Stimulated activated CD8-positive, alpha-beta memory T cell treated with anti-CD3 and anti-CD28 coated beads, Interleukin-12 subunit alpha, Interleukin-12 subunit beta, amount 100 ng/mL, for 24 hours (primary cell): ENCODE results near the gene C17orf67.
A peak's percentile ranks its signal among the peaks of the same experiment; 100 is the strongest.

Experiments
- DNase-seq: peaks from one replicate; pipeline ENCODE4 v3.0.0-alpha.2; 2020; ENCODE audit errors: extremely low read depth

C17orf67 gene, protein sequence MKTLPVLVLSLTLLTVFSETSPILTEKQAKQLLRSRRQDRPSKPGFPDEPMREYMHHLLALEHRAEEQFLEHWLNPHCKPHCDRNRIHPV

DNA sequence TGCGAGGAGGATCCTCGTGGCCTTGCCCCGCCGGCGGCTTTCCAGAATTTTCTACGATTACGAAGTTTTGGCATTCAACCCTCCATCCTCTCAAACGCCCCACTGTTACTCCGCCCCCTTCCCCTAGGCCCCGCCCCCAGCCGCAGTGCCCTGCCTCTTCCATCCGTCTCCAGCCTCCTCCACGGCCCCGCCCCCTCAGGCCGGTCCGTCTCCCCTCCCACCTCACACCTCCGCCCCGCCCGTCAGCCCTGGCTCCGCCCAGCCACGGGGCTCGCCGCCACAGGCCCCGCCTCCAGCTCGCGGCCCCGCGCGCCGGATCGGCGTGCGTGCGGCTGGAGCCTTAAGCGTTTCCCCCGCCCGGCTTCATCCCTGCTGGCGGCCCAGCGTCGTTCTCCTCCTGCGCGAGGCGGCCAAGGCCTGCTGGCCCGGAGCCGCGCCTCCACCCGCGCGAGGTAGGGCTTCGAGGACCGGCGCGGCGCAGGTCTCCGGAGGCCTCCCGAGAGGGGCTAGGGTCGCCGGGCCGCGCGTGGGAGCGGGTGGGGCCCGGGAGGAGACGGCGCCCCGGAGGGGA is at the start of gene C17orf67, which contains the start of gene DGKE:
Gene C17orf67, minus strand, starts transcription at position 112 of the 571 bp plus-strand sequence. CDS start 18,110 bp downstream, outside the sequence.
Gene DGKE, plus strand, starts transcription at position 343 of the 571 bp plus-strand sequence. CDS start 645 bp downstream, outside the sequence.
- peak; percentile 94 for DNase-seq

DNA sequence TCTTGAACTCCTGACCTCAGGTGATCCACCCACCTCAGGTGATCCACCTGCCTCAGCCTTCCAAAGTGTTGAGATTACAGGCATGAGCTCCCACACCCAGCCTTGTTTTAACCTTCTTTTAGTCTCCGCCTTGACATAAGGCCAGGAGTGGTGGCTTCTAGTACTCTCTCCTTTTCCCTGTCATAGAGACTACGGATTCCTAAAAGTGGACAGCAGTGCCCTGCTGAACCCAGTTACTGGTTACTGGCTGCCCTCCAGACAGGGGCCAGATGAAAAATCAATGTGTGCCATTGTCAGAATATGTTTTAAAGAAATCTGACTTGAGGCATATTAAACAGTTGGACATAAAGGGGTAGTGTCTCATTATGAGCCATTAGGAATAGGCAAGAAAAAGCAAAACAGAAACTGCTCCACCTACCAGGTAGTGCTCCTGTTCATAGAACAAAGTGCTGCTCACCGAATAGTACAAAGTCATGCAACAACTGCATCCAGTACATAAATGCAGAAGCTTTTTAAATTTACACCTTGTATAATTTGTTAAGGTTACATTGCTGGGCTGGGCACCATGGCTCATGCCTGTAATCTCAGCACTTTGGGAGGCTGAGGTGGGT is 48.1 kb upstream of the C17orf67 start:
- DNase-seq = no peak

DNA sequence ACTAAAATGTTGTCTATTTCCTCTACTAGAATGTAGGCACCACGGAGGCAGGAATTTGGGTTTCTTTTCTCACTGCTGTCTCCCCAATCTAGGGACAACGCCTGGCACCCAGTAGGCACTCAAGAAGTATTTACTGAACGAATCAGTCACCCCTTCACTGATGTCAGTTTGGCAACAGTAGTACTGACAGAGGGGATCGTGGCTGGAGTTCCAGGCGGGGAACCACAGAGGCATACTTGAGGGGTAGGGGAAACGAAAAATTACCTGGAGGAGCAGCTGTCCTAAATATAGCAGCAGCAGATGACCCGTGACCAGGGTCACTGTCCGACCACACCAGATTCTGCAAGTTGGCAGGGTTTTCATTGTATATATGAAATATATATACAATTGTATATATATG is 46.9 kb upstream of the C17orf67 start:
- DNase-seq = no peak

DNA sequence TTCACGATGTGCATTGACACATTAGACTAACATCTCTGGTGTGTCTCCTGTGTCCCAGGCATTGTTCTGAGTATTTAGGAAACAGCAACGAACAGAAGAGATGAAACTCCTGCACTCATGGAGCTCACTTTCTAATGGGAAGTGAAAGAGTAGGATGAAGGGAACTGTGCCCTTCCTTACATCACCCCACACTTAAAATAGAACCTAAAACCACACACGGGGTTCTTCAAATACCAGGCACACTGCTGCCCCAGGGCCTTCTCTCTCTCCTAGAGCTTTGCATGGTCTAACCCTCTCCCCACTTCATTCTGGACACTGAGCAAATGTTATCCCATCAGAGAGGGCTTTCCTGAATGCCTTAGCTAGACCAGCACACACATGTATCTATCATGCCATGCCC is 46.4 kb upstream of the C17orf67 start:
- DNase-seq = no peak

DNA sequence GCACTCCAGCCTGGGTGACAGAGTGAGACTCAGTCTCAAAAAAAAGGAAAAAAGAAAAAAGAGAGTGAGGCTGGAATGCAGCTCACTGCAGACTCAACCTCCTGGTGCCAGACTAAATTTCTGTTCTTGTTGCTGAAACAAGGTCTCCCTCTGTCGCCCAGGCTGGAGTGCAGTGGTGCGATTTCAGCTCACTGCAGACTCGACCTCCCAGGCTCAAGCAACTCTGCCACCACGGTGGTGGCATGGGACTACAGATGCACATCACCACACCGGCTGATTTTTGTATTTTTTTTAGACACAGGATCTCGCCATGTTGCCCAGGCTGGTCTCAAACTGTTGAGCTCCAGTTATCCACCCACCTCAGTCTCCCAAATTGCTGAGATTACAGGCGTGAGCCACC is 45.6 kb upstream of the C17orf67 start:
- DNase-seq = no peak

DNA sequence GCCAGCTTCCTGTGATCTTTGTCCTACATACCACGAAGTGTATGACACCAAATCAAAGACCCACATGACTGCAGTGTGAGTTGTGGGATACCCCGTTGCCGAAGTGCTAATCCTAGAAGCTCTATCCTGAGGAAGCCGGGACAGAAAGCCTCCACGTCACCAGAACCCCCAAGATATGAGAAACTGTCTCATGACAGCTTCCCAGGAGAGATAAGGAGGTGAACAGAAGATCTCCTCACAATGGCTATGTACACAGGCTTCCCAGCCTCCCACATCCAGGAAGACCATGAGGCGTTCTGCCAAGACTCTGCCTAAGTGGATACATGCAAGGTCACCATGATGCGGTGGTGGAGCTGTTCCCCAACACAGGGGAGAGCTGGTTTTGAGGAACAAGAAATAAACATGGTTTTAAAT is 43.1 kb upstream of the C17orf67 start:
- no peak for DNase-seq

DNA sequence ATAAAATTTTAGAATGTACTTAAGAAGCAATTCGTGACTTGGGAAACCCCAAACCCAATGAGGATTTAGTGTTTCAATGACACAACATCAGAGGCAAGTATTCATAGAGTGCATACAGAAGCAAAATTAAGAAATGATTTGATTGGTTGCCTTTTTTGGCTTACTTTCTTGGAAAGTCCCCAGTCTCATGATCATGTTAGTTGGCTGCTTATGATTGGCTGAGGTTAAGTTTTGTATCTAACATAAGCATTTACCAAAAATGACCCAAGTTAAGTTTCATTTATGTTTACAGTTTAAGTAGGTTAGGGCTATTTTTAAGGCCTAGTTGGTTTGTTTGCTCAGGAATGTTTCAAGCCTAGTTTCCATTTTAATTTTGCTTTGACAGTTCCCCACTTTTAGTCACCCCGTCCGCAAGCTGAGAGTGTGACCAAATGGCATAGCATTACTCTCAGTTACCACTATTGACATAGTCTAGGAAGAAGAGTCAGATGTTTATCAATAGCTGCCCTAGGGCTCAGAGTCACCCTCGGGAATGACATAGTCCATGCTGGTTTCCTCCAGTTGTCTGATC is 36.4 kb upstream of the C17orf67 start:
- no peak for DNase-seq

DNA sequence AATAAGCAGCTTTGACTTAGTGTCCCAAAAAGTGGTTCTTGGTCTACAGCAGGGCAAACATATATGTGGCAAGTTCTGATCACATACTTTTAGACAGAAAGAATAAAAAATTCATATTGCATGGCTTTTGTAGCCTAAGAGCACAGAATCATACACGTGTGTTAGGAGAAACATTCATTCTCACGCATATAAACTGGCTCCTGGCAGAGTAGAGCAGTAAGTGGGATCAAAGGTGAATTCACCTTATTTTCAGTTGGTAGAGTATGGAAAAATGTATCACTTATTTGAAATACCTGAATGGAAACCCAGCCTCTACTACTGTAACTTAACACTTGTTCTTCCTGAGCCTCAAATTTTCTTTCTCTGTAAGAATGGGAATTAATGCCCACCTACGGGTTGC is 35.0 kb upstream of the C17orf67 start:
- no peak for DNase-seq

DNA sequence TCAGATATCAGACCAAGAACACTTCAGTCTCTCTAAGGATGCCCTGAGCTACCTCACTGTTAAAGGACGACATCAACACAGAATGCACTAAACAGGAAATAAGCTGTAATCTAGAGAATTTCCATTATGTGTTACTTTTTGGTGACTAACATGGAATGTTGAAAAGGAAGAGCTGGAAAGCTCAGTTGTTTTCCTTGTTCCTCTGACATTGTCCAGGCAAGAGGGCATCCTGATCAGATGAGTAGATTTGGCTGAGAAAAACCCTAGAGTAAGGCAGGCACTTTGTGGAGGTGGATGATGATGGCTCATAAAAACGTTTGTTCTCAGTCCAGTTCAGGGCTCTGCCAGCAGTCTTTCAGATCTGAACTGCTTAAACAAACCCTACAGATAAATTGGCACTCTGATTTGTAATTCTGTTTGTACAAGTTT is 34.2 kb upstream of the C17orf67 start:
- DNase-seq = no peak

DNA sequence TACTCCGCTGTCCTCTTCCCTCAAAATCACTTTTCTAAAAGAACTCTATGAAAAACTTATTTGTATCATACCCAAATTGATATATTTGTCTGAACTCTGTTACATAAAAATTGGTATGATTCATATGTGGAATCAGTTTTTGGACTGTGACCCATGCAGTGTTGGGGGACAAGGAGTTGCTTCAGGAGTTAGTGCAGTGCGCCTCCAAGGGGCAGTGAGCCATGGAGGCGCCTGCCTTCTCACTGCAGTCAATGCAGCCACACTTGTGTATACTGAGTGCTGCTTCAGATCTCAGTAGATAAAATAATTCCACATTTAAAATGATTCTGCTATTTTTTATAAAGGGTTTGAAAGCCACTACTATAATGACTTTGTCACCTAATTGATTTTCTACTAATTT is 32.8 kb upstream of the C17orf67 start:
- no peak for DNase-seq

DNA sequence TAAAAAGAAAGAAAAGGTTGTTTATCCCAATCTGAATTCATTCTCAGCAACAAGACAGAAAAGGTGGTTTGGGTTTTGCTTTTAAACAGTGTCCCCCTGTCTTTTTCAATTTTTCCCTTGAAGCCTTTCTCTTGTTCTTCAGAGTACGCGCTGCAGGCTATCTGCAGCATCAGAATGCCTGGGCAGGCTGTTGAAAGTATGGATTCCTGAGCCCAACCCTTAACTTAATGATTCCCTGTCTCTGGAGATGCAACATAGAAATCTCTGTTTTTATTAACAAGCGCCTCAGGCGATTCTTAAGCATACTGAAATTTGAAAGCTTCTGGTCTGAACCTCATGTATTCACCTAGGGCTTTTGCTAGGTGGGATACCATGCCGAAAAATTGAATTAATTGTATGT is 32.4 kb upstream of the C17orf67 start:
- no peak for DNase-seq

DNA sequence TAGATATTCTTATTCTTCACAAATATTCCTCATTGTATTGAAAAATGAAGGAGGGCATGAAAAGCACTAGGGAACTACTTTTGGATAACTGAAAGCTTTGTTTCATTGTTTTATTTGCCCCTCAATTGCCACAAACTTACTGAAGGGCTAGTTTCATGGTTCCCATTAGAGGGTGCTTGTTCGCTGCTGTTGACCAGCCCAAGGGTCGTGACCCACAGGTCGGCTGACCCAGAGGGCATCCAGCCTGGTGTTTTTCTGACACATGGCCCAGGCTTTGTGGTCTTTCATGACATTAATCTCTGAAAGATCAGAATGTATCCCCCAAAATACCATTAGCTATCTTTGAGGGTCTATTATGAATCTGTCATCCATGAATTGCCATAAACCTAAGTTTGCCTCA is 30.3 kb upstream of the C17orf67 start:
- no peak for DNase-seq

DNA sequence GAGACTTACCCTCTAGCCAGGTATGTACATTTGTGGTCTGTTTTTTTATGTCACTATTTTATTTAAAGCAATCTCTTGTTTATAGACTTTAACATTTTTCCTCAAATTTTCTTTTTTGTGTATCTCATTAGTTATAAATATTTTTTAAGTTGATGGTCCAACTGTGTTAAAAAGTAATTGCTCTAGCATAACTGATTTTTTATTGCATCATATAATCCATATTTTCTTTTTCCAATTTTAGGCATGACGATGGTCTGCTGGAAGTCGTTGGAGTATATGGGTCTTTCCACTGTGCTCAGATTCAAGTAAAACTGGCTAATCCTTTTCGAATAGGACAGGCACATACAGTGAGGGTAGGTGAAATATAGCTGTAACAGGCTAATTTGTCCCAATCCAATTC is 28.2 kb upstream of the C17orf67 start:
- DNase-seq = no peak

DNA sequence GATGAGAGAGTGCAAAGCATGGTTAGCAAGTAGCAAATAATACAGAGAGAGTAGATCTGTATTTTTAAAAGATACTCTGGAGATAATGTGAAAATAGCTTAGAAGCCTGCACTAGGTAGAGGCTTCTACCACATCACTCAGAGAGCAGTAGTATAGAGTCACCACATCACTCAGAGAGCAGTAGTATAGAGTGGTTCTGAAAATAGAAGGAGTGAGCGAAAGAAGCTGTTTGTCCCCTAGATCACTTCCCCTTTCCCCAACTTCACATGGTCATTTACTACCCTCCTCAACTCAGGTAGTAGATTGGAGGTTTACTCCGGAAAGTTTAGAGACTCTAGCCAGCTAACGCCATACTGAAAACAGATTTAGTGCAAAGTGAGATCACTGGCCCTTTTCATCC is 17.3 kb upstream of the C17orf67 start:
- no peak for DNase-seq

DNA sequence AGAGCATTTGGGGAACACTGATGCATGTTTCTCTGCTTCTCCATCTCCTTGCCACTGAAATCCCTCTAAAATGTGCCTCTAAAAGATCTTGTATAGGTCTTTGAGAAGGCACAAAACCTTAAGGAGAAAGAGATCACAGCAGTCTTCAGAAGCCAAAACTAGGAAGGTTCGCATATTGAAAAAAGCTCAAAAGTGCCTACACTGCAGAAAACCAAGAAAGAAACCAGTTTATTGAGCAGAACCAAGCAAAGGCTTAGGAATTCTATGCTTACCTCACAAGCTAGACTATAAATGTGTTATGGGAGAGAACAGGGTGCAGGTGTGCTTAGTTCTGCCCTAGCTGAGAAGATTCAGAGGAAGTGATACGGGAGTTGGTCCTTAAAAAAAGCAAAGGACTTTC is 16.9 kb upstream of the C17orf67 start:
- DNase-seq = no peak

DNA sequence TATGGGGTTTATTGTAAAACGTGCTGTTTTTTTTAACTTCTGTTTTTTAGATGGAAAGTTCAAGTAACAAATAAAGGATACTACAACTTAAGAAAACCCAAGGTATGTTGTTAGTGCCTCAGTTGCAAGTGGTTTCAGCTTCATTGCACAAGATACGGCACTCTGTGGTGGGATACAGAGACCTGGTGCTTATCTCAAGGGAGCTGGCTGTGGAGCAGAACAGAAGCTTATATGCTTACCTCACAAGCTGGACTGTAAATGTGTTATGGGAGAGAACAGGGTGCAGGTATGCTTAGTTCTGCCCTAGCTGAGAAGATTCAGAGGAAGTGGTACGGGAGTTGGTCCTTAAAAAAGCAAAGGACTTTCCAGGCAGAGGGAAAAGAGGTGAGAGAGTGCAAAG is 15.4 kb upstream of the C17orf67 start:
- DNase-seq = no peak

DNA sequence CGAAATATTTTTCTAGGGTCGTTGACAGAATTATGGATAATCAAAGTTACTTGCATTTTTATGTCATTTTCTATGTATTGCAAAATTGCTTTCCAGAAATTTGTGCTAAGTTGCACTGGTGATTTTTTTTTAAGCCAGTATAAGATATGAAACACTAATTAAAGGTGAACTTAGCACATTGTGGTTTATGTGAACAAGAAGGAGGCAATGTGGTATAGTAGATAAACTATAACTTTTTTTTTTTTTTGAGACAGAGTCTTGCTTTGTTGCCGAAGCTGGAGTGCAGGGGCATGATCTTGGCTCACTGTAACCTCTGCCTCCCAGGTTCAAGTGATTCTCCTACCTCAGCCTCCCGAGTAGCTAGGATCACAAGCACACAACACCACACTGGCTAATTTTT is 13.4 kb upstream of the C17orf67 start:
- DNase-seq = no peak

DNA sequence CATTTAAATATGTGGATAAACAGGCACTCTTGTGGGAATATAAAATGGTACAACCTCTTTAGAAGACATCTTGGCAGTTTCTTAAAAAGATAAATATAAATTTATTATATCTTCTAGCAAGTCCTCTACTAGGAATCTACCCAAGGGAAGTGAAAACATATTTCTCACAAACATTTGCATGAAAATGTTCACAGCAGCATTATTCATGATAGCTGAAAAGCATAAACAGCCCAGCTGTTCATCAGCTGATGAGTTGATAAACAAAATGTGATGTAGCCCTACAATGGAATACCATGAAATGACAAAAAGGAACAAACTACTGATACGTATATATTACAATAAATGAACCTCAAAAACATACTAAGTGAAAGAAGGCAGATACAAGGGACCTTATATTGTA is 12.2 kb upstream of the C17orf67 start:
- no peak for DNase-seq

DNA sequence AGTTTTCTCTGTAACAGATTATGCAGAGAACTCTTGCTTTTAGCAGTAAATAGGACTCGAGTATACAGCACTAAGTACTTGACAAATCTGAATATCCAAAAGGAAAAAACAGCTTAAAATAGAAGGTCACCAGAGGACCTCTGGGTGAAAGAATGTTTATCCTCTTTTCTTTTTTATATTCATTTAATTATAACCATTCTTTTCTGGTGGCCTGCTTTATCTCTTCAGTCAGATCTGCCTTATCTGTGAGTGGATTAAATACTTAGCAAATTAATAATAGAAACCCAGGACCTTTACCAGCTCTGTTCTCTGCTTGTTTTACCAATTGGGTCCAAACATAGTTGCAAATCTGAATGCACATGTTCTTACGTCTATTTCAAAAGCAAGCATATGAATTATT is 8.9 kb upstream of the C17orf67 start:
- DNase-seq = no peak

DNA sequence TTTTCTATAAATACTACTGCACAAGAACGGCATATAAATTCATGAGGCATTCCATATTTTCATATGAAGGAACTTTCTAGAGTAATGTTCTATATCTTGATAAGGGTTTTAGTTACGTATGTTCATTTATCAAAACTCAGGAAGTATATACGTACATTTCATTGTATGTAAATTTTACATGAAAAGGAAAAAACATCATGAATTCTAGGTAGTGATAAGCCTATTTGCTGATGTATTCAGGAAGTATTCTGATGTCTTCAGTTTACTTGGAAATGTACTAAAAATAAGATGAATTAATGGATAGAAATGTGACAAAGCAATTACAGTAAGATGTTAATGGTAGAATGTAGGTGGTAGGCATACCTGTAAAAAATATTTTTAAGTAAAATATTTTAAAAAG is 5.0 kb upstream of the C17orf67 start:
- no peak for DNase-seq

DNA sequence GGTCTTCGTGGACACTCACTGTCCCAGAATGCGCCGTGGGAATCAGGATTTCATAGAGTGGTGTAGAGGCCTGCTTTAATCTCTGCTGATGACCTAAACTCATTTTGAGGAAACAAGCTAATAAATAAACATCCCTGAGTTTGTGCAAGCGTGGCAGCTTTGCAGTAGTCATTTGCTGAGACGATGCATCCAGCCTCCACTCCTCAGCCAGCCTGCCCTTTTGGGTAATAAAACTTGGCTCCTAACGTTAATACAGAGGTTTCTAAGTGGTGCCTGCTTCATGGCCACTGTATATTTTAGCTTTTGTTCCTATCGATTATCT is 1.5 kb upstream of the C17orf67 start:
- DNase-seq = no peak

DNA sequence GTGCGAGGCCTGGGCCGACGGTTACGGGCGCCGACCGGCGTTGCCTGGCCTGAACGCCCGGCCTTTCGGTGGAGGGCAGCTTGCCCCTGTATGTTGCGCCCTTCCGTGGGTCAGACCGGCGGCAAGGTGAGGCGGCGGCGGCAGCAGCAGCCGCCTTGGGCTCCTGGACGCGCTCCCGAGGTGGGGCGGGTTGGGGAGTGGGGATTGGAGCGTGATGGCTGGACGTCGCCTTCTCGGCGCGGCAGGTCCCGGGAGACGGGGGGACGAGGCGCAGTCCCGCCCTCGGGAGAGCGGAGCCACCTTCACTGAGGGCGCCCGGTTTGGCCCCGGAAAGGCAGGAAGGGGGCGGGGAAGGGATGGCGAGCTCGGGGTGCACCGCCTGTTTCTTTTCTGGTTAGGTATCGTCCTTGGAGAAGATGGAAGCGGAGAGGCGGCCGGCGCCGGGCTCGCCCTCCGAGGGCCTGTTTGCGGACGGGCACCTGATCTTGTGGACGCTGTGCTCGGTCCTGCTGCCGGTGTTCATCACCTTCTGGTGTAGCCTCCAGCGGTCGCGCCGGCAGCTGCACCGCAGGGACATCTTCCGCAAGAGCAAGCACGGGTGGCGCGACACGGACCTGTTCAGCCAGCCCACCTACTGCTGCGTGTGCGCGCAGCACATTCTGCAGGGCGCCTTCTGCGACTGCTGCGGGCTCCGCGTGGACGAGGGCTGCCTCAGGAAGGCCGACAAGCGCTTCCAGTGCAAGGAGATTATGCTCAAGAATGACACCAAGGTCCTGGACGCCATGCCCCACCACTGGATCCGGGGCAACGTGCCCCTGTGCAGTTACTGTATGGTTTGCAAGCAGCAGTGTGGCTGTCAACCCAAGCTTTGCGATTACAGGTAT is 902 bp upstream of the C17orf67 start:
- peak; percentile 31 for DNase-seq
